HFFc6 (cell line): ENCODE results near the gene VTCN1. TPM values are rescaled to one million over a fixed set of nuclear protein-coding genes. Genes with fewer than 3 reads are reported as not detected.
"Not testable (repeated sequence)": the region's sequence is repeated elsewhere in the genome, so short reads cannot be mapped to it uniquely, and the experiment has no call there.

Experiments
- DNase-seq: peaks from one replicate; pipeline ENCODE4 v3.0.0-alpha.2; 2018
- H3K27ac Mint-ChIP-seq: 2 replicates; pipeline ENCODE4 v1.8.0; 2020; ENCODE audit warnings: mild to moderate bottlenecking, mixed read lengths
- H3K27me3 Mint-ChIP-seq: 2 replicates; pipeline ENCODE4 v1.8.0; 2021; ENCODE audit warnings: mild to moderate bottlenecking, moderate library complexity, mixed read lengths; ENCODE audit not compliant: insufficient read depth
- H3K36me3 Mint-ChIP-seq: 2 replicates; pipeline ENCODE4 v1.8.0; 2021; ENCODE audit warnings: low read depth, mixed read lengths
- H3K4me1 Mint-ChIP-seq: 2 replicates; pipeline ENCODE4 v1.8.0; 2020; ENCODE audit warnings: low read depth, mixed read lengths
- H3K4me3 Mint-ChIP-seq: 2 replicates; pipeline ENCODE4 v1.8.0; 2020; ENCODE audit warnings: mild to moderate bottlenecking, moderate library complexity, mixed read lengths
- H3K9me3 Mint-ChIP-seq: 2 replicates; pipeline ENCODE4 v1.8.0; 2020; ENCODE audit warnings: mild to moderate bottlenecking, mixed read lengths
- long read RNA-seq: library from polyadenylated mRNA; unstranded; transcript quantifications from one replicate; pipeline ENCODE4 v2.0.0, GENCODE V29; 2019
- total RNA-seq, 6 experiments: library from RNA; stranded (reverse); fragmentation: NEBNext Ultra II Directional; extraction: Animal tissue kit (Norgen Biotek cat#: 25700); gene quantifications; 2 replicates in 1 of 6; 3 replicates in 5 of 6; pipeline ENCODE4 v1.2.3, GENCODE V29; 2021
- TF ChIP-seq, protein P1 (sequence below): fragments of 200-600 bp; sonication (generic); IDR thresholded peaks from 2 replicates; pipeline ENCODE4 v1.5.0; 2021; ENCODE audit warnings: antibody characterized with exemption, mild to moderate bottlenecking

VTCN1 gene, protein sequence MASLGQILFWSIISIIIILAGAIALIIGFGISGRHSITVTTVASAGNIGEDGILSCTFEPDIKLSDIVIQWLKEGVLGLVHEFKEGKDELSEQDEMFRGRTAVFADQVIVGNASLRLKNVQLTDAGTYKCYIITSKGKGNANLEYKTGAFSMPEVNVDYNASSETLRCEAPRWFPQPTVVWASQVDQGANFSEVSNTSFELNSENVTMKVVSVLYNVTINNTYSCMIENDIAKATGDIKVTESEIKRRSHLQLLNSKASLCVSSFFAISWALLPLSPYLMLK
- not detected for total RNA-seq
- long read RNA-seq, result 0 reads

DNA sequence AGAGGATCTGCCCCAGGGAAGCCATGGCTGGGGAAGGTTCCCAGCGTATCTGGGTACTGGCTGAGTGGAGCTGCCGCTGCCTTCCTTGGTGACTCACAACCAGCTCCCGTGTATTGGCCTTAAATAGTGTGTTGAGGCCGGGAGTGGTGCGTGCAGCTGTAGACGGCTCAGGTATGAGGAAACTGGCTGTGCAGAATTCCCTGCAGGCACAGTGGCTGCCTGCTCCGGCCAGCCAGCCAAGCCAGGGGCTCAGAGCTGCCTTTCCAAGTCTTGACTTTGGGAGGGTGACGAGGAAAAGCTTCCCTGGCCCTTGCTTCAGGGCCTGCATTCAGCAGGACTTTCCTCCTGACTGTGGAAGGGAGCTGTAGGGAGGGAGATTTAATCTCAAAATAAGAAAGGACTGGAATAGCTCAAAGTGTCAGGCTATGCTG, at the start of gene VTCN1:
Gene VTCN1, minus strand, starts transcription at position 97 of the 431 bp plus-strand sequence. Its CDS starts 72 bp downstream, at position 25.
- Mint-ChIP-seq H3K36me3 (no peaks in the 10 kb centered on the region), H3K27ac (no peak within 1 kb of the TSS), H3K9me3 (no peaks in the 10 kb centered on the region), H3K4me3 (no peak within 1 kb of the TSS), H3K4me1 (no peaks in the 10 kb centered on the region), H3K27me3 (peaks cover 31% of the 10 kb centered on the region)
- TF ChIP-seq, protein P1, sequence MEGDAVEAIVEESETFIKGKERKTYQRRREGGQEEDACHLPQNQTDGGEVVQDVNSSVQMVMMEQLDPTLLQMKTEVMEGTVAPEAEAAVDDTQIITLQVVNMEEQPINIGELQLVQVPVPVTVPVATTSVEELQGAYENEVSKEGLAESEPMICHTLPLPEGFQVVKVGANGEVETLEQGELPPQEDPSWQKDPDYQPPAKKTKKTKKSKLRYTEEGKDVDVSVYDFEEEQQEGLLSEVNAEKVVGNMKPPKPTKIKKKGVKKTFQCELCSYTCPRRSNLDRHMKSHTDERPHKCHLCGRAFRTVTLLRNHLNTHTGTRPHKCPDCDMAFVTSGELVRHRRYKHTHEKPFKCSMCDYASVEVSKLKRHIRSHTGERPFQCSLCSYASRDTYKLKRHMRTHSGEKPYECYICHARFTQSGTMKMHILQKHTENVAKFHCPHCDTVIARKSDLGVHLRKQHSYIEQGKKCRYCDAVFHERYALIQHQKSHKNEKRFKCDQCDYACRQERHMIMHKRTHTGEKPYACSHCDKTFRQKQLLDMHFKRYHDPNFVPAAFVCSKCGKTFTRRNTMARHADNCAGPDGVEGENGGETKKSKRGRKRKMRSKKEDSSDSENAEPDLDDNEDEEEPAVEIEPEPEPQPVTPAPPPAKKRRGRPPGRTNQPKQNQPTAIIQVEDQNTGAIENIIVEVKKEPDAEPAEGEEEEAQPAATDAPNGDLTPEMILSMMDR, result no peak
- no peak for DNase-seq

DNA sequence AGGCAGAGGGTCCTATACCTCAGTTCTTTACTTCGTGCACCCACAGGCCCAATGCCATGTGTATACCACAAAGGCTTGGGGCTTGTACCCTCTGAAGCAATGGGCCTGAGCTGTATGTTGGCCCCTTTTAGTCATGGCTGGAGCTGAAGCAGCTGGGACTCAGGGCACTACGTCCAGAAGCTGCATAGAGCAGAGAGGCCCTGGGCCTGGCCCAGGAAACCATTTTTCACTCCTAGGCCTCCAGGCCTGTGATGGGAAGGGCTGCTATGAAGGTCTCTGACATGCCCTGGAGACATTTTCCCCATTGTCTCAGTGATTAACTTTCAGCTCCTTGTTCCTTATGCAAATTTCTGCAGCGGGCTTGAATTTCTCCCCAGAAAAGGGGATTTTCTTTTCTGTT, 48.1 kb upstream of the VTCN1 start:
- TF ChIP-seq, protein P1, result no peak
- Mint-ChIP-seq H3K4me3 (no peak overlapping the region), H3K9me3 (peaks cover 7% of the 10 kb centered on the region), H3K4me1 (no peaks in the 10 kb centered on the region), H3K36me3 (no peaks in the 10 kb centered on the region), H3K27me3 (peaks cover 10% of the 10 kb centered on the region), H3K27ac (no peak overlapping the region)
- DNase-seq, result no peak

DNA sequence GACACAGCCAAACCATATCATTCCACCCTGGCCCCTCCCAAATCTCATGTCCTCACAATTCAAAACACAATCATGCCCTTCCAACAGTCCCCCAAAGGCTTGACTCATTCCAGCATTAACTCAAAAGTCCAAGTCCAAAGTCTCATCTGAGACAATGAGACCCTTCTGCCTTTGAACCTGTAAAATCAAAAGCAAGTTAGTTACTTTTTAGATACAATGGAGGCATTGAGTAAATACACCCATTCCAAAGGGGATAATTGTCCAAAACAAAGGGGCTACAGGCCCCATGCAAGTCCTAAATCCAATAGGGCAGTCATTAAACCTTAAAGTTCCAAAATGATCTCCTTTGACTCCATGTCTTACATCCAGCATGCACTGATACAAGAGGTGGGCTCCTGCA, 47.3 kb upstream of the VTCN1 start:
- not testable (repeated sequence) for H3K27ac Mint-ChIP-seq, H3K4me1 Mint-ChIP-seq, H3K27me3 Mint-ChIP-seq, H3K4me3 Mint-ChIP-seq, H3K9me3 Mint-ChIP-seq, DNase-seq, H3K36me3 Mint-ChIP-seq

DNA sequence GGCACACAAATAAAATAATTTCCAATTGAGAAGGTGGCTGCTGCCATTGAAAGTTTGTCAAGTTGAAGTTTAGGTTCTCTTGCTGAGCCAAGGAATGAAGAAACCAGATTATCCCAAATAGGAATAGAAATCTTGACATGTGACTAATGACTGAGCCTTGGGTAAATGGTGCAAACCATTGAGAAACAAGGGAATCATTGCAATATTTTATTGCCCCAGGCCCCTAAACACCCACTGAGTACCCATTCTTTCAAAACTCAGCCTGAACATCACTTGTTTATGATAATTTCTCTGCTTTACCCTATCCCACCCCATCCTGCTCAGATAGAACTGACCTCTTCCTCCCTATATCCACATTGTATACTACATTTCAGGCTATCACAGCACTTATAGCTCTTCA, 46.6 kb upstream of the VTCN1 start:
- H3K4me1 Mint-ChIP-seq, result no peaks in the 10 kb centered on the region
- H3K27me3 Mint-ChIP-seq, result peaks cover 9% of the 10 kb centered on the region
- no peaks in the 10 kb centered on the region for H3K36me3 Mint-ChIP-seq
- H3K4me3 Mint-ChIP-seq, result no peak overlapping the region
- H3K27ac Mint-ChIP-seq, result no peak overlapping the region
- peaks cover 7% of the 10 kb centered on the region for H3K9me3 Mint-ChIP-seq
- TF ChIP-seq, protein P1, result no peak
- no peak for DNase-seq

DNA sequence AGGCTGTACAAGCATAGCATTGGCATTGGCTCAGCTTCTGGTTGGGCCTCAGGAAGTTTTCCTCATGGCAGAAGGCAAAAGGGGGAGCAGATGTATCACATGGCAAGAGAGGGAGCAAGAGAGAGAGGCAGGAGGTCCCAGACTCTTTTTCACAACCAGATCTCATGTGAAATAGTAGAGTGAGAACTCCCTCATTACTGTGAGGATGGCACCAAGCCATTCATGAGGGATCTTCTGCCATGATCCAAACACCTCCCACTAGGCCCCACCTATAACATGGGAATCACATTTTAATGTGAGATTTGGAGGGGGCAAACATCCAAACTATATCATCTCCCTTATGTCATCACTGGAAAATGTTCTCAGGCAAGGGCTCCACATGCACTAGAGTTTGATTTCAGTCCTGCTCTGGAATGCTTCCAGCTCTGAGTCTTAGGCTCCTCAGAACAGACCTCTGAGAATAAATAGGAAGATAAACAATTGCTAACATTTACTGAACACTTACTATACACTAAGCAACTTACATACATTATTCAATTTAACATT, 39.4 kb upstream of the VTCN1 start:
- TF ChIP-seq, protein P1, result no peak
- no peaks in the 10 kb centered on the region for H3K4me1 Mint-ChIP-seq
- H3K27me3 Mint-ChIP-seq, result peaks cover 10% of the 10 kb centered on the region
- H3K27ac Mint-ChIP-seq, result no peak overlapping the region
- H3K9me3 Mint-ChIP-seq, result no peaks in the 10 kb centered on the region
- no peak for DNase-seq
- H3K36me3 Mint-ChIP-seq, result no peaks in the 10 kb centered on the region
- no peak overlapping the region for H3K4me3 Mint-ChIP-seq

DNA sequence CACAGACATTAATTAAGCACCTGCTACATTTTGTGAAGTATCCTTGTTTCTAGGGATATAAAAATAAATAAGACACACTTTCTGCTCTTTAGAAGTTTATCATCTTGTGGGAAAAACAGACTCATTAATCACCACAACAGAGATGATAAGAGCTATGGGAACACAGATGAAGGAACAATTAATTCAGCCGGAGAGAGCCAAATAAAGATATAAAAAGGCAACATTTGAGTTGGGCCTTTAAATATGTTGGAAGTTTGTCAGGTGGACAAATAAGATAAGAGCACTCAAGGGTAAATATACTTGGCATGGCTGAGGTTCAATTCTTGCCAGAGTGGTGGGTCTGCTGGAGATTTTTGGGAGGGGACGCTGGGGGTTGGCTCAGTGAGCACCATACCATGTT, 34.2 kb upstream of the VTCN1 start:
- Mint-ChIP-seq H3K27ac (no peak overlapping the region), H3K9me3 (no peaks in the 10 kb centered on the region), H3K27me3 (peaks cover 20% of the 10 kb centered on the region), H3K4me3 (no peak overlapping the region), H3K36me3 (no peaks in the 10 kb centered on the region), H3K4me1 (no peaks in the 10 kb centered on the region)
- no peak for DNase-seq
- TF ChIP-seq, protein P1, result no peak
